Measurements from ENCODE around the gene RAD52. TPM values are rescaled to one million over a fixed set of nuclear protein-coding genes. Genes with fewer than 3 reads are reported as not detected.

The RAD52 gene
- total and polyA plus RNA-seq, 9 donors, result 10.6 to 23.0 (median 16.5) TPM

GRCh38 chr12:989751-990660, 40.5 kb upstream of the RAD52 start:
- peak overlapping the region; percentile 81 for H3K4me3 ChIP-seq (ENCODE audit: low read length)
- under 1% methylated on average over 36 of the region's 40 CpGs for WGBS (ENCODE audit: insufficient coverage)

GRCh38 chr12:989051-989450, 39.6 kb upstream of the RAD52 start:
- H3K4me1 ChIP-seq (ENCODE audit: control insufficient read depth, insufficient read depth, low read length), result peaks cover 17% of the 10 kb centered on the region
- WGBS (ENCODE audit: insufficient coverage), result 75% methylated on average over 1 of the region's 2 CpGs
- DNase-seq, result no peak
- peaks cover 4% of the 10 kb centered on the region for H3K36me3 ChIP-seq (ENCODE audit: control insufficient read depth, insufficient read depth, low read length)
- H3K27me3 ChIP-seq (ENCODE audit: control insufficient read depth, insufficient read depth, low read length), result no peaks in the 10 kb centered on the region
- H3K27ac ChIP-seq (ENCODE audit: low read length), result peak overlapping the region; percentile 98
- H3K4me3 ChIP-seq (ENCODE audit: low read length), result no peak overlapping the region
- no peaks in the 10 kb centered on the region for H3K9me3 ChIP-seq (replicated peaks; ENCODE audit: control insufficient read depth, low read depth, low read length)

More at GRCh38 chr12:989751-990660, 40.5 kb upstream of the RAD52 start:
- H3K9me3 ChIP-seq (replicated peaks; ENCODE audit: control insufficient read depth, low read depth, low read length), result no peaks in the 10 kb centered on the region
- H3K4me1 ChIP-seq (ENCODE audit: control insufficient read depth, insufficient read depth, low read length), result peaks cover 17% of the 10 kb centered on the region
- peak overlapping the region; percentile 98 for H3K27ac ChIP-seq (ENCODE audit: low read length)
- H3K27me3 ChIP-seq (ENCODE audit: control insufficient read depth, insufficient read depth, low read length), result no peaks in the 10 kb centered on the region
- DNase-seq, result peak; percentile 75
- H3K36me3 ChIP-seq (ENCODE audit: control insufficient read depth, insufficient read depth, low read length), result peaks cover 4% of the 10 kb centered on the region

DNA sequence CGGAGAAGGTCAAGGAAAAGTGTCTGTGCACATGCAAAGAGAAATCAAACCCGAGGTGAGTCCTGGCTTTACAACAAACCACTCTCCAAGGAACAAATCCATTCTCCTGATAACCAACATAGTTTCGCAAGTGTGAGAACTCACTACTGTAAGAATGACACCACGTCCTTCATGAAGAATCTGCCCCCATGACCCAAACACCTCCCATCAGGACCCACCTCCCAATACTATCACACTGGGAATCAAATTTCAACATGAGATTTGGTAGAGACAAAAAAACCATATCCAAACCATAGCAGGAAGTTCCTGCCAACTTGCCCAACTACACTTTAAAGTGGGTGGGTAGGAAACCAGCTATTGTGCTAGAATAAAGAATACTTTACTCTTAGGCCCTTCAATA, 39.2 kb upstream of the RAD52 start:
- 50% methylated on average over 1 of the region's 4 CpGs for WGBS (ENCODE audit: insufficient coverage)
- DNase-seq, result no peak
- H3K9me3 ChIP-seq (replicated peaks; ENCODE audit: control insufficient read depth, low read depth, low read length), result no peaks in the 10 kb centered on the region
- no peaks in the 10 kb centered on the region for H3K27me3 ChIP-seq (ENCODE audit: control insufficient read depth, insufficient read depth, low read length)
- H3K4me3 ChIP-seq (ENCODE audit: low read length), result no peak overlapping the region
- H3K4me1 ChIP-seq (ENCODE audit: control insufficient read depth, insufficient read depth, low read length), result peaks cover 17% of the 10 kb centered on the region
- H3K27ac ChIP-seq (ENCODE audit: low read length), result peak overlapping the region; percentile 98
- peaks cover 4% of the 10 kb centered on the region for H3K36me3 ChIP-seq (ENCODE audit: control insufficient read depth, insufficient read depth, low read length)

- no peak for DNase-seq
- H3K9me3 ChIP-seq (replicated peaks; ENCODE audit: control insufficient read depth, low read depth, low read length), result no peaks in the 10 kb centered on the region
- no peak overlapping the region for H3K27ac ChIP-seq (ENCODE audit: low read length)
- H3K4me3 ChIP-seq (ENCODE audit: low read length), result no peak overlapping the region
- no peaks in the 10 kb centered on the region for H3K27me3 ChIP-seq (ENCODE audit: control insufficient read depth, insufficient read depth, low read length)
- peaks cover 7% of the 10 kb centered on the region for H3K36me3 ChIP-seq (ENCODE audit: control insufficient read depth, insufficient read depth, low read length)
- 30% methylated on average over 1 of the region's 3 CpGs for WGBS (ENCODE audit: insufficient coverage)
- H3K4me1 ChIP-seq (ENCODE audit: control insufficient read depth, insufficient read depth, low read length), result peaks cover 3% of the 10 kb centered on the region
These were observed 32.5 kb upstream of the RAD52 start for GRCh38 chr12:981961-982360.

GRCh38 chr12:981176-981828, 31.8 kb upstream of the RAD52 start:
- Histone ChIP-seq H3K36me3 (ENCODE audit: control insufficient read depth, insufficient read depth, low read length) (peaks cover 7% of the 10 kb centered on the region), H3K4me3 (ENCODE audit: low read length) (no peak overlapping the region), H3K27ac (ENCODE audit: low read length) (no peak overlapping the region), H3K27me3 (ENCODE audit: control insufficient read depth, insufficient read depth, low read length) (no peaks in the 10 kb centered on the region), H3K9me3 (replicated peaks; ENCODE audit: control insufficient read depth, low read depth, low read length) (no peaks in the 10 kb centered on the region), H3K4me1 (ENCODE audit: control insufficient read depth, insufficient read depth, low read length) (peaks cover 3% of the 10 kb centered on the region)
- no peak for DNase-seq
- 100% methylated on average over 3 of the region's 8 CpGs for WGBS (ENCODE audit: insufficient coverage)

- Histone ChIP-seq H3K4me1 (ENCODE audit: control insufficient read depth, insufficient read depth, low read length) (peaks cover 3% of the 10 kb centered on the region), H3K9me3 (replicated peaks; ENCODE audit: control insufficient read depth, low read depth, low read length) (no peaks in the 10 kb centered on the region), H3K27me3 (ENCODE audit: control insufficient read depth, insufficient read depth, low read length) (no peaks in the 10 kb centered on the region), H3K36me3 (ENCODE audit: control insufficient read depth, insufficient read depth, low read length) (peaks cover 4% of the 10 kb centered on the region), H3K4me3 (ENCODE audit: low read length) (no peak overlapping the region), H3K27ac (ENCODE audit: low read length) (no peak overlapping the region)
- 83% methylated on average over 1 of the region's 5 CpGs for WGBS (ENCODE audit: insufficient coverage)
- DNase-seq, result no peak
These were observed 29.9 kb upstream of the RAD52 start for GRCh38 chr12:979349-979748.

- peaks cover 4% of the 10 kb centered on the region for H3K36me3 ChIP-seq (ENCODE audit: control insufficient read depth, insufficient read depth, low read length)
- no peaks in the 10 kb centered on the region for H3K9me3 ChIP-seq (replicated peaks; ENCODE audit: control insufficient read depth, low read depth, low read length)
- no peaks in the 10 kb centered on the region for H3K27me3 ChIP-seq (ENCODE audit: control insufficient read depth, insufficient read depth, low read length)
- H3K27ac ChIP-seq (ENCODE audit: low read length), result no peak overlapping the region
- peaks cover 3% of the 10 kb centered on the region for H3K4me1 ChIP-seq (ENCODE audit: control insufficient read depth, insufficient read depth, low read length)
- DNase-seq, result no peak
- WGBS (ENCODE audit: insufficient coverage), result 89% methylated on average over 3 of the region's 4 CpGs
- H3K4me3 ChIP-seq (ENCODE audit: low read length), result no peak overlapping the region
These were observed 27.7 kb upstream of the RAD52 start for GRCh38 chr12:977156-977555.

GRCh38 chr12:976644-977043, 27.1 kb upstream of the RAD52 start:
- Histone ChIP-seq H3K27me3 (ENCODE audit: control insufficient read depth, insufficient read depth, low read length) (no peaks in the 10 kb centered on the region), H3K4me3 (ENCODE audit: low read length) (no peak overlapping the region), H3K4me1 (ENCODE audit: control insufficient read depth, insufficient read depth, low read length) (peaks cover 3% of the 10 kb centered on the region), H3K27ac (ENCODE audit: low read length) (no peak overlapping the region), H3K9me3 (replicated peaks; ENCODE audit: control insufficient read depth, low read depth, low read length) (no peaks in the 10 kb centered on the region), H3K36me3 (ENCODE audit: control insufficient read depth, insufficient read depth, low read length) (peaks cover 4% of the 10 kb centered on the region)
- WGBS (ENCODE audit: insufficient coverage), result 95% methylated on average over 5 of the region's 6 CpGs
- DNase-seq, result no peak

DNA sequence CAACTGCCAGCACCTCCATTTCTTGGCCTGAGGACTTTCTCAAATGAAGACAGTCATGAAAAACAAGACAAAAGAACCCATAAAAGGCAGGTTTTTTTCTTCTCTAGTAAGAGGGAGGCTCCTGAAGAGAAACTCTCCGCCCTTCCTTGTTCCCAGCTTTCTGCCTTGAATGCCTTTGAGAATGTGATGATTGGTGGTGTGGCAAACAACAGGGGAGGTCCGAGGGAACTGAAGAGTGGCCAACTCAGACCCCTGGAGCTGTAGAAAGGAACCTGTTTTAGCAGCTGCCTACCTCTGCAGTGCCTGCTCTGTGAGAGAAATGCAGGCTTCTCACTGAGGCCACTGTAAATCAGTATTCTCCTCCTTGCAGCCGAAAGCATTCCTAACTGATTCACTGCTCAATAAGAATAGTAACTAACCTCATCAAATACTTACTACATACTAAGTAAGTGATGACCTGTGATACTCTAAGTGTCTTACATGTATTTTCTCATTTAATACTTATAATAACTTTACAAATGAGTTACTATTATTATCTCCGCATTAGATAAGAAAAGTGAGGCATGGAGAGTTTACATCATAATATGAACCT, 24.9 kb upstream of the RAD52 start:
- no peak overlapping the region for H3K4me3 ChIP-seq (ENCODE audit: low read length)
- no peaks in the 10 kb centered on the region for H3K9me3 ChIP-seq (replicated peaks; ENCODE audit: control insufficient read depth, low read depth, low read length)
- H3K36me3 ChIP-seq (ENCODE audit: control insufficient read depth, insufficient read depth, low read length), result peaks cover 4% of the 10 kb centered on the region
- WGBS (ENCODE audit: insufficient coverage), result 50% methylated on average over 1 of the region's 4 CpGs
- DNase-seq, result no peak
- H3K4me1 ChIP-seq (ENCODE audit: control insufficient read depth, insufficient read depth, low read length), result peaks cover 3% of the 10 kb centered on the region
- no peaks in the 10 kb centered on the region for H3K27me3 ChIP-seq (ENCODE audit: control insufficient read depth, insufficient read depth, low read length)
- H3K27ac ChIP-seq (ENCODE audit: low read length), result no peak overlapping the region

GRCh38 chr12:971991-972390, 22.5 kb upstream of the RAD52 start:
- no peak for DNase-seq
- no CpG with 5 or more reads among the region's 4 CpGs for WGBS (ENCODE audit: insufficient coverage)

More at GRCh38 chr12:971991-972390, 22.5 kb upstream of the RAD52 start:
- Histone ChIP-seq H3K36me3 (ENCODE audit: control insufficient read depth, insufficient read depth, low read length) (peaks cover 2% of the 10 kb centered on the region), H3K4me1 (ENCODE audit: control insufficient read depth, insufficient read depth, low read length) (no peaks in the 10 kb centered on the region), H3K9me3 (replicated peaks; ENCODE audit: control insufficient read depth, low read depth, low read length) (no peaks in the 10 kb centered on the region), H3K4me3 (ENCODE audit: low read length) (no peak overlapping the region), H3K27ac (ENCODE audit: low read length) (no peak overlapping the region), H3K27me3 (ENCODE audit: control insufficient read depth, insufficient read depth, low read length) (no peaks in the 10 kb centered on the region)
